HG02759 (cell line): Measurements from ENCODE around the gene AGA.
A peak's percentile ranks its signal among the peaks of the same experiment; 100 is the strongest.

ENCODE experiments used
- ATAC-seq: cut with Tn5 transposase; IDR thresholded peaks from one replicate; pipeline ENCODE4 v1.9.1; 2021; ENCODE audit warnings: mild to moderate bottlenecking, moderate library complexity; ENCODE audit not compliant: unreplicated experiment

AGA gene

DNA sequence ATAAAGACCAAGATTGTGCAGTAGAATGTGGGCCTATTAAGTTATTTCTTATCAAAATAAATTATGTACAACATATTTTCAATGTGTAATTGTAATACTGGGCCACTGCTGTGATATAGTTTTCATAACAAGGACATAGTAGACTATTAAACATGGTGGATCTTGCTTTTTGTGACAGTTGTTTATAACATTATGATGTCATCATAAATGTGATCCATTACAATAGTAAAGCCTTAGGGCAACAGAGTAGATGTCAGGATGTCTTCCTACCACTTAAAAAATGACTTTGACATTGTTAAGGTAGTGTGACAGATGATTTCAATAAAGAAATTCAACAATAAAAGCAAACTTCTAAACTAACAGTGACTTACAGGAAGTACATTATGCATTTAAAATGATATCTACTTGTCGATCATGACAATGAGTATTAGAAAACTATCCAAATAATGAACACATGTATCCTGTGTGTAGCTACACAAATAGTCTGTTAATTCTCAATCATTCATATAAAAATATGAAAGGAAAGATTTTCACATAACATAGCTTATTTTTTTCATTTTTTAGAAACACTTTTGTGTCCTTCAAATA, 5.3 kb upstream of the AGA start:
- no peak for ATAC-seq

DNA sequence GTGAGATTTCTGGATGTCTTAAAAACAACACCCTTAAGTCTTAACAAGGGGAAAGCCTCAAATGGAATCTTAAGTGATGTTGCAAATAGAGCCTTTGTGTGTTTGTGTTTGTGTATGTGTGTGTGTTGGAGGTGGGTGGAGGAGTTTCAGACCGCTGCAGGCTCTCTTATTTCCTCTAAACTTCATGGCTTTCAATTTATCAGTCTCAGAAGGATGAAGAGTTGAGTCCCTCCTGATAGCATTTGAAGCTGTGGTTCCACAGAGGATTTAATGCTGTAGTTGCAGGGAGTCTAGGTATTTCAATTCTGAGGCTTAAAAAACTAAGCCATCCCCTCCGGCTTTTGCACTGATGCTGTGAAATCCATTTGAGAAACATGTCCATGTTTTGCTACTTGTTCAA, 4.3 kb upstream of the AGA start:
- ATAC-seq: no peak

GRCh38 chr4:177444911-177445736, 2.9 kb upstream of the AGA start:
- ATAC-seq: no peak

- peak; percentile 25 for ATAC-seq
Measured at GRCh38 chr4:177441061-177441802, 1.0 kb downstream of the AGA start.

- ATAC-seq: no peak
Measured at GRCh38 chr4:177436456-177436855, 5.8 kb downstream of the AGA start.

GRCh38 chr4:177434667-177435066, 7.6 kb downstream of the AGA start:
- ATAC-seq: no peak

- ATAC-seq: no peak
Measured at GRCh38 chr4:177427192-177427591, 15.0 kb downstream of the AGA start.

DNA sequence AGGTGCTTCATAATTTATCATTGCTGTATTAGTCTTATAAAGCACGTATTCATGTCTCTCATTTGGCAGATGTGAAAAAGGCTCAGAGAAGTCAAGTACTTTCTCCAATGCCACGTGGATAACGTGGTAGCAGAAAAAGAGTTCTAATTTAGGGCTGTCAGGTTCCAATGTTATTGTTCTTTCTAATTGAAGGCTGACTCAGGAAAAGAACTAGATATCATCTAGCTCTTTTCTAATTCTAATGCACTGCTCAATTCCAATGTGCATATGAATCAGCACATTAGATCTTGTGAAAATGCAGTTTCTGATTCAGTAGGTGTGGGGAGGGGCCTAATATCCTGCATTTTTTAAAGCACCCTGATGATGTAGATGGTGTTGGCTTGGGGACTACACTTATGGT, 22.8 kb downstream of the AGA start:
- no peak for ATAC-seq

DNA sequence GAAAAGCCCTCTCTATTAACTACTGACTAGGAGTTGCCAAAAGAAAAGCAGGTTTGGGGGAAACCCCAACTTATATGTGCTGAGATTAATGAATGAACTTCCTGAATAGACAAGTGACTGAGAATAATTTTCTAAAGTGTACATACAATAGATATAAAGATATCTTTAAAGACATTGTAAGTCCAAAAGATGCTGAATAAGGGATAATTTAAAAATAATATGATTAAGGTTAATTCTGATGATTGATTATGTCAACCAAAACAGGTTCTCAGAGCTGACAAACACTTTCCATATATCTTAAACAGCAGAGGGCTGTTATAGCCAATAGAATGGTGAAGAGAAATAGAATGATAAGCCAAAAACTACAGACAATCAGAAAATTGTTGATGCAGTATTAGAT, 28.6 kb downstream of the AGA start:
- no peak for ATAC-seq

GRCh38 chr4:177413076-177413475, 29.2 kb downstream of the AGA start:
- ATAC-seq: no peak

DNA sequence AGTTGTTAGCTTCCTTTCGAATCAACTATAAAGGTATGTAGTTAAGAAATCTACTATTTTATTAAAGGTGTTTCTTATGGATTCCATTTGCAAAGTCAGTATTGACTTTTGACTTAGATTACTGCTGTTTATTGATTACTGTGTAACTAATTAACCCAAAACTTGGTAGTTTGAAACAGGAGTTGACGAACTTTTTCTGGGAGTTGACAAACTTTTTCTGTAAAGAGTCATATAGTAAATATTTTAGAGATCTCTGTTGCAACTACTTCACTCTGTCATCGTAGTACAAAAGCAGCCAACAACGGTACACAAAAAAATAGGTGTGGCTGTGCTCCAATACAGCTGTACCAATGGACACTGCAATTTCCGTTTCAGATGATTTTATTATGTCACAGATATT, 30.2 kb downstream of the AGA start:
- ATAC-seq: no peak

DNA sequence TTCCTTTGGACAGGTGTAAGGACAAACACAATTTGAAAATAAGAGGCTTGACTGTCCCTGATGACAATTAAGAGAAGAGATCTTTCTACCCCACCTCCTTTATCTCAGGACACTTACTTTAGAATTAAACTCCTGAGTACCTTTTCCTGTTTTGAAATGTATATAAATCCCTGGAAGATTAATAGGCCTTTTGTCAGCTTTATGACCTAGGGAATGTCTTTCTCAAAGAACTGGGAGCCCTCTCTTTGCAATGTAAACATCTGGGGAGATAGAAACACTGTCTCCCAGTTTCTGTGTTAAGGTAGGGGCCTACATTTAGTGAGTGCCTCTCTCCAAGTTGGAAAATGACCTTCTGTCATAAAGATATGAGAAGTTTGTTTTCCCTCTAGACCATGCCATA, 31.7 kb downstream of the AGA start:
- ATAC-seq: no peak

DNA sequence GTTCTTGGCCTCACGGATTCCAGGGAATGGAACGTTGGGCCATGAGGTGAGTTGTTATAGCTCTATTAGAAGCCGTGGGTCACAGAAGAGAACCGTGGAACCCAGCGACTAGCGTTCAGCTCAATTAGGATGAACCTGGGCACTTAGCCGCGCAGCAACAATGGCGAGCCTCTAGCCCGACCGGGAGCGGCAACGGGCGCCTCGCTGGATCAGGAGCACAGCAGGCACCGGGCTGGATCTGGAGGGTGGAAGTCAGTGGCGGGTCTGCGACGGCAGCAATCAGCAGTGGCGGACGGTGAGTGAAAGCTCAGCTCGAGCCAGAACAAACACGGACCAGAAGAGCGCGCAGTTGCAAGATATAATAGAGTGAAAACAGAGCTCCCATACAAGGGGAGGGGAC, 34.2 kb downstream of the AGA start:
- ATAC-seq: no peak

GRCh38 chr4:177405508-177405907, 36.7 kb downstream of the AGA start:
- ATAC-seq: no peak

DNA sequence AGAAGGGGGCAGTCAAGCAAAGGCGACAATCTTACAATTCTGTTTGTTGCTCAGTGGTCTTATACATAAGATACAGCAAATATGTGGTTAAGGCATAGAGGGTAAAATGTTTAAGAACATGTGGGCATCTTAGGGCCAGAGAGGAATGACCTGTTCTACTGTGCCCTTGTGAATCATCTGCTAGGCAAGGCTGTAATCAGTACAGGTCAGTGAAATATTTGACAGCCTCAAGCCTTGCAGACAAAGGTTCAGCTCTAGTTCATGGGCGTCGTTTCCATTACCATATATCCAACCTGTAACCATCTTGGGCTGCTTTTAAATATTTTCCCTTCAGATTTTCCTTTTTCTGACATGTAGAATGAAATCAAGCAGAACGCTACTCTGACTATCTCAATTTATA, 37.3 kb downstream of the AGA start:
- no peak for ATAC-seq

DNA sequence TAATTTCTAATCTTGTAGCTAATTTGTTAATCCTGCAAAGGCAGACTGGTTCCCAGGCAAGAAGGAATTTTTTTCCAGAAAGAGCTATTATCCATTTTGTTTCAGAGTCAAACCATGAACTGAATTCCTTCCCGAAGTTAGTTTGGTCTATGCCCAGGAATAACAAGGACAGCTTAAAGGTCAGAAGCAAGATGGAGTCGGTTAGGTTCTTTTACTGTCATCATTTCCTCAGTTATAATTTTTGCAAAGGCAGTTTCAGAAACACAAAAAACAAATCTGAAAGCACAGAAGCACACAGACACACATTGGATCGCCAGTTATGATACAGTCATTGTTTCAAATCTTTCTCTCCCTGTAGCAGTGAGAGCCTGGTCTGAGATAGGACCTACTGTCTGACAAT, 37.9 kb downstream of the AGA start:
- ATAC-seq: no peak

GRCh38 chr4:177403746-177404145, 38.5 kb downstream of the AGA start:
- ATAC-seq: no peak

- ATAC-seq: no peak
Measured at GRCh38 chr4:177401658-177402273, 40.5 kb downstream of the AGA start.

DNA sequence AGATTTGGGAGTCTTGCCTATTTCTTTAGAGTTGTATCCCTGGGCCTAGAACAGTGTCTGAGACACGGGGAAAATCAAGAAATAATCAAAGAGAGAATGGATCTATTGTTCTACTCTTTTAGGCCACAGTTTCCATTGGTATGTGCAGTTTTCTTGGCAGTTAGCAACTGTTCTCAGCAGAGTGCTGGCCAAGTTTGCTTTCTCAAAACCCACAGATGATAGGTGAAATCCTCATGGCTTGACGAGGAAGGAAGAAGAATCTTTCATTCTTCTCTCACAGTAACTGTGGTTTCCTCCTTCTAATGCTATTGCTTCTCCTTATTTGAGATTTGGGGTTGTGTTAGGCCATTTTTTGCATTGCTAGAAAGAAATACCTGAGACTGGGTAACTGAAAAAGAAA, 42.2 kb downstream of the AGA start:
- no peak for ATAC-seq

- no peak for ATAC-seq
Measured at GRCh38 chr4:177396352-177396751, 45.9 kb downstream of the AGA start.

GRCh38 chr4:177393236-177393635, 49.0 kb downstream of the AGA start:
- peak; percentile 42 for ATAC-seq

- no peak for ATAC-seq
Measured at GRCh38 chr4:177391953-177392352, 50.3 kb downstream of the AGA start.
